GM19043 (cell line): Measurements from ENCODE around the gene CTBP2.
"Not testable (repeated sequence)": the region's sequence is repeated elsewhere in the genome, so short reads cannot be mapped to it uniquely, and the experiment has no call there.

Source experiments
- ATAC-seq: cut with Tn5 transposase; IDR thresholded peaks from one replicate; pipeline ENCODE4 v1.9.1; 2021; ENCODE audit warnings: low read depth; ENCODE audit not compliant: unreplicated experiment

Gene CTBP2

DNA sequence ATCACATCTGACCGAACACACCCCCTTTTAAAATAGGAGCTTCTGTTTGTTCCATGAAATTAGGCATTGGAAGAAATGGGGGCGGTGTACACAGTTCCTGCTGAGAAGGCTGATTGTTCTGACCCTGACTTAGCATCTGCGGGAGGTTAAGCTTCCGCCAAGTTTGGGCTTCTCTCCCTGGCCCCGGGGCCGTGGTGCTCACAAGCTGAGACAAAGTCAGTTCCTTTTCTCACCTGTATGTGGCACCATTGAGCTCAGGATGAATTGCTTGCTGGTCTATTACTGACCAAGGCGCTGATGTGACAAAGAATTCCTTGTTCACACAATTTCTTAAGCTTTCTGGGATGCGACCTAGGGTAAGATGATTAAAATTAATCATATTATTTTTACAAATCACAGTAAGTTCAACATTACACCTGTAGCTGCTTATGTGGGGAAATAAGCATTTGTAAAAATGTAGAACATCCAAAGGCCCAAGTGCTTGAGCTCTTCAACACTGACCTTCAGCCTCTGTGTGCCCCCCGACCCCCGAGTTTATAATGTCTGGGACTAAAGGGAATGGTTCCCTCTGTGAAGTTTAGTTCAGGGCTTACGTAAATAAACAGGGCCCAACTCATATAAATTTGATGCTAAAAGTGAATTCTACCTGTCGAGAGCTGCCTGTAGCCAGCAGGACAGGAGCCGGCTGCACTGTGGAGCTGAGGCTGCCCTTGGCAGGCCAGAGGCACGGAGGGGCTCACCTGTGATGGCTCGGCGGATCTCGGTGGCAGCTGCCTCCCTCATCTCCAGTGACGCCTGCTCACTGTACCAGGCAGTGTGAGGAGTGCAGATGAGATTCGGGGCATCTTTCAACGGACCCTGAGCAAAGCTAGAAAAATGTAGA, 167.7 kb downstream of the CTBP2 start:
- ATAC-seq, result peak; percentile 61

DNA sequence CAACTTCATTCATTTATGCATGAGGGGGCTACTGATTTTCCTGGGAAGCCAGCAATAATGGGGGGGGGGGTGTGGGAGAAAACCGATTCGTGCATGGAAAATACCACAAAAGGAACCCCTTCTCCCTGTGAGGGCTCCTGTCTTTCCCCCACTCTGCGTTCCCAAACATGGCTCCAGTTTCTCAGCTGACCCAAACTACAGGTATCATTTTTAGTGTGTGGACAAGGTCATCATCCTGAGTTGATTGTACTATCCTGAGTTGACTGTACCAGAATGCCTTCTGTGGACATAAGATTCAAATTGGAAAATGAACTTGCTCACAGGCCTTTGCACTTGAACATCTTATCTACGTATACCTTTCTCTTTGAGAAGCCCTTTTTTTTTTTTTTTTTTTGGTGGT, 168.5 kb downstream of the CTBP2 start:
- ATAC-seq, result no peak

- ATAC-seq, result no peak
Measured at GRCh38 chr10:124990671-124991625, 169.4 kb downstream of the CTBP2 start.

DNA sequence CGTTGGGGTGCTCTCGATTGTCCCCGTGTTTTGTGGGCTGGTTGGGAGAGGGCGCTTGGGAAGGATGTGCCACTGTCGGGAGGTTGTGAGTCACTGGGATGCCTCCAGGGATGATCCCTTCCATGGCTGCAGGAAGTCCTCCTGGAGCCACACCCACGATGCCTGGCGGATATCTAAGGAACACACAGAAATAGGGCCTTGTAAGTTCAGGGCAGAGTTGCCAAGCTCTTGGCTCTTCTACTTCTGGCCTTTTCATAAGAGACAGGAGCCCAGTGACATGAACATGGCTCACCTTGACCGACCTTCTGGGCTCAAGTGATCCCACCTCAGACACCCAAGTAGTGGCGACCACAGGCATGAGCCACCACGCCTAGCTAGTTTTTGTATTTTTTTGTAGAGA, 170.8 kb downstream of the CTBP2 start:
- ATAC-seq, result no peak

DNA sequence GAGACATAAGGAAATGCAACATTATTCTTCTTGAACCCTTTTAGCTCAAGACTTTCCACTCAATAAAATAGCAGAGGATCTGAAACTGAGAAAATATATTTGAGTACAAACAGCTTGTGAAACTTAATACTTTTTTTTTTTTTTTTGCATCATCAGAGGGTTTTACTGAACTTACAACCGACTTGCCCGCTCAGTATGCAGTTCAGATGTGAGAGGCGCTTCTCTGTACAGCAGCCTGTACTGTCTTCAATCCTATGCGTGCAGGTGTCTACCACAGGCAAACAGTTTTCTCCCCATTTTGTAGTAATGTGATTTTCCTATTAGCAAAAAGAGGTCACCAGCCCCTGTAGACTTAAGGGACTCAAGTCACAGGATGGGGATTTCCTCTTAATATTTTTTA, 171.6 kb downstream of the CTBP2 start:
- not testable (repeated sequence) for ATAC-seq

GRCh38 chr10:124987788-124988187, 172.6 kb downstream of the CTBP2 start:
- no peak for ATAC-seq

- no peak for ATAC-seq
Measured at GRCh38 chr10:124985162-124985561, 175.2 kb downstream of the CTBP2 start.

GRCh38 chr10:124984376-124984775, 176.0 kb downstream of the CTBP2 start:
- no peak for ATAC-seq

DNA sequence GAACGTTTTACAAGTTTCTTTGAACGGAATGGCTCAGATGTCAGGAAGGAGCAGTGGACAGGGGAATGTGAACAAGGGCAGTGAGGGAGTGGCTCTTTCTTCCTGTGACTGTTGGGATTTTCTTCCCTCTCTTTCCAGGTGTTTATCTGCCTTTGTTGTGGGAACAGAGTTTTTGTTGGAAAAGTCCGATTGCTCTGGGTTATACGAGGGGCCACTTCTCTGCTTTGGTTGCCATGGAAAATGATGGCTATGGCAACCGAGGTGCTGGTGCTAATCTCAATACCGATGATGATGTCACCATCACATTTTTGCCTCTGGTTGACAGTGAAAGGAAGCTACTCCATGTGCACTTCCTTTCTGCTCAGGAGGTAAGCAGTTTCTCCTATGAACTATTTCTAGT, 177.0 kb downstream of the CTBP2 start:
- ATAC-seq, result no peak

DNA sequence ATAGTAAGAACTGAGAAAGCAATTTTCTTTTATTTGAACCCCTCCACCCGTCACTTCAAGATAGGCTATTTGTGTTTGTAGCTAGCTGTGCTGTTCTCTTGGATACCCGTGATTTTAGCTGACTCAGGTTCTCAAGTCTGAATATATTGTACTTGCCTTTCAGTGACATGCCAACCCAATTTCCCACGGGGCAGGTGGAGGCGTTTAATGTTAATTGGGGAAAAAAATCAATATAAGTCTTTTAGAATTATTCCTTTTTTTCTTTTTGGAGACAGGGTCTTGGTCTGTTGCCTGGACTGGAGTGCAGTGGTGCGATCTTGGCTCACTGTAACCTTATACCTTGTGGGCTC, 182.0 kb downstream of the CTBP2 start:
- ATAC-seq, result no peak

GRCh38 chr10:124977648-124978375, 182.6 kb downstream of the CTBP2 start:
- no peak for ATAC-seq

- ATAC-seq, result no peak
Measured at GRCh38 chr10:124977161-124977560, 183.2 kb downstream of the CTBP2 start.

DNA sequence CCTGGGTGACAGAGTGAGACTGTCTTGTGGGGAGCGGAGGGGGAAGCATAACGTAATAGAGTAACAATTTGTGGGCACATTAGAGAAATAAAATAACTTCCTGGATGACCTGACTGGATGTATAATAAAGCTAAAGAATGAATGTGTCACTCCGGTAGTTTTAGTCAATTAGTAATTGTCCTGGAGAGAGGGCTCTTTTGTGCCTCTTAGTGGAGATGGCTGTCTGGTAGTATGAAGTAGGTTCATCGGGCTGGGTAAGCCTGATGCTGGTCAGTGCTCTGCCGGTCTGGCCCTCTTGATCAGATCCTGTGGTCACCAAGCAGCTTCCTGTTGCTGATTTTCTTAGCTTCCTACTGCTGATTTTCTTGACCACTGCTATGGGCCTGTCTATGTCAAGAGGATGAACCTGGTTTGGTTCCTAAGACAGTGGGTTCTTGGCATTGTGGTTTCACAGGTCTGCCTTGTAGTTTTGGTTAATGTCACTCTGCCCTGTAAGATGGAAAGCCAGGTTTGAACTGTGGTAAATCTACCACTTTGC, 184.3 kb downstream of the CTBP2 start:
- peak; percentile 74 for ATAC-seq

GRCh38 chr10:124974131-124974530, 186.2 kb downstream of the CTBP2 start:
- no peak for ATAC-seq

- no peak for ATAC-seq
Measured at GRCh38 chr10:124972637-124973036, 187.7 kb downstream of the CTBP2 start.

DNA sequence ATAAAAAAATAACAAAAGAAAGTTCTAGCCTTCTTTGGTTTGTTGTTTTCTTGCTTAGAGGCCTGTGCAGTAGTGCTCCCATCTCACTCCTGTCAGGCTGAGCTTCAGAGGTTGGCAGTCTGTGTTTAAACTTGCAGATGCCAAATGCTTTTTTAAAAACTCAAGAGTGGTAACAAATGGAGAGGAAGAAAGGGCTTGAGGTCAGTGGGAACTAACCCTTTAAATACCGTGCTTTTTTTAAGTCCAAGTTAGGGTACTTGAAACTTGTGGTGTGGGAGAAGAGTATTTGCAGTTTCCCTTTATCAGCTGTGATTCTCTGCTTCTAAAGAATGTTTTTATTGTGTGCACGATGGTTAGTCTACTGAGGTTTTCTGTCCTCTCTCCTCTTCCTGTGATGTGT, 189.1 kb downstream of the CTBP2 start:
- ATAC-seq, result no peak

DNA sequence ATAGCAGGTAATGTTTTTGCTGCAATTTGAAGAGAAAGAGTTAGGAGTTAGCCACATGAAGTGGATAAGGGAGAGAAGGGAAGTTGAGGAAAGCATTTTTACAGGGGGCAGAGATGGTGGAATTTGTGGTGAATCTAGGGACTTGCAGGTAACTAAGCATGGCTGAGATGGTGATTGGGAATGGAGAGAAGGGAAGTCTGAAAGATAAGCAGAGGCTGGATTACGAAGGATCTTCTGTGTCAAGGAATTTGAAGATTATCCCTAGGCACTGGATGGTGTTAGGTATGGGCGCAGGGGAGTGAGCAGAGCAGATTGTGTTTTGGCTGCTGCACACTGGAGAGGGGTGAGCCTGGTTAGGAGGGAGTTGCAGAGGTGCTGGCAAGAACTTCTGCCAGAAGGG, 193.1 kb downstream of the CTBP2 start:
- ATAC-seq, result no peak

- no peak for ATAC-seq
Measured at GRCh38 chr10:124966008-124966407, 194.4 kb downstream of the CTBP2 start.

DNA sequence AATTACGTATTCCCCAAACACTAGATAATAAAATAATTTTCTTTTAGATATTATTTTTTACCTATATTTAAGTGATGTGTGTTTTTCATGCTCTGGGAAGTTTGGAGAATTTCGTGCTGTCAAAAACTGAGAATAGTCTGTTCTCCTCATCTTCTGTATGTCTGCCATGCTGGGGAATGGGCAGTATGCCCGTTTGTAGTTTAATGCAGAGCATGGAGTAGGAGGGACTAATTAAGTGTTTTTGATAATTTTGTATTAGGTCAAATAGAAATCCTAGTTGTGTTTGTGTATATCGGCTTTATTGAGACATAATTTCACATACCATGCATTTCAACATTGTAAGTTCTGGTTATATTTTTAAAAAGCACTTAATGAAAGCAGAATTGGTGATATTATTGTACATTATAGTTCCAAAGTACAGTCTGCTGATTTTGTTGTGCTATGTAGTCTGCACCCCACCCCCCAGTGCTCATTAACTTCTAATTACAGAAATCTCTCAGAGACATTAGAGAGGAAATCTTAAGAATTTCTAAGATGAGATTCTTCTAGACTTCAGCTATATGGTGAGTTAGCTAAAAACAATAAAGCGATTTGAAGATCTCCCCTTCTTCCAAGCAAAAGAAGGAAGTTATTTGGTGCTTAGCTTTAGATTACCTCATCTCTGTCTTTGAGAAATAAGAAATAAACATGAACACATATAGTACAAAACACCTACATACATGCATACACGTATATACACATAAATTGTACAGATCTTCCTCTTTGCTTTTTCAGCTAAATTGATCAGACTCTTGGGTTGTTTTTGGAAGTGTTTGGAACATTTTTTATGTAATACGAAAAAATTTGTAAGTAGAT, 196.3 kb downstream of the CTBP2 start:
- ATAC-seq, result no peak

DNA sequence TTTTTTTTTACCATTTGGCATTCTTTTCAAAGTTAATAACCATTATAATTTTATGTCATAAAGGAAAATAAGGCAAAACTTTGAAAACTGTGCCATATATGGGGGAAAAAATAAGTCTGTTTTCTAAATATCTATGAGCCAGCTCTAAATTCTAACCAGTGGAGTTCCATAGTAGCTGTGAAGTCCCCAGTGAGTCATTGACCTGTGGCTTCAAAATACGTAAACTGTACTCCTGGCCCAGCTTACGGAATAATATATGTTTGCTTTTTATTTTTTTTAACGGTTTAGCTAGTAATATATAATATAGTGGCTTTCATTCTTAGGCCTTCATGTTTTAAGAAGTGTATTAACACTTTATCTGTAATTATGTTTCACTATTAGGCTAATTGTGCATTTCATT, 197.9 kb downstream of the CTBP2 start:
- no peak for ATAC-seq
